GM19452 (cell line): ENCODE measurements around the gene LEKR1.
"Not testable (repeated sequence)": the region's sequence is repeated elsewhere in the genome, so short reads cannot be mapped to it uniquely, and the experiment has no call there.

ENCODE experiments used
- ATAC-seq: cut with Tn5 transposase; IDR thresholded peaks from one replicate; pipeline ENCODE4 v1.9.1; 2021; ENCODE audit not compliant: unreplicated experiment

LEKR1 gene

DNA sequence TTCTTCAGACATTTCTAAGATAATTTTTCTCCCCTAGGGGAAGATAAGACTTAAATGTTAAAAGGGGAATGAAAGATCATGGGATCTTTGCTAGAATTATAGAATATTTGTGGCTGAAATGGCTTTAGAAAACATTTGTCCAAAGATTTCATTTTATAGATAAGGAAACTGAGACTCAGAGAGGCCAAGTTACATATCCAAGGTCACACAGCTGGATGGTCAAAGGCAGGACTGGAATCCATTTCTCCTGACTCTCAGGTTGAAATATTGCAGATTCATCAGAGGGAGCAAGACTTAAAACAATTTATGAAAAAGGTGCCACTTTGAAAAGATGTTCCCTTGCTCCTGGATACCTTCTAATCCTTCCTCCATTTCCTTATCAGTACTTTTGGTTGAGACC lies 19.5 kb upstream of the LEKR1 start:
- no peak for ATAC-seq

GRCh38 chr3:156808025-156808424 lies 18.1 kb upstream of the LEKR1 start:
- ATAC-seq = no peak

DNA sequence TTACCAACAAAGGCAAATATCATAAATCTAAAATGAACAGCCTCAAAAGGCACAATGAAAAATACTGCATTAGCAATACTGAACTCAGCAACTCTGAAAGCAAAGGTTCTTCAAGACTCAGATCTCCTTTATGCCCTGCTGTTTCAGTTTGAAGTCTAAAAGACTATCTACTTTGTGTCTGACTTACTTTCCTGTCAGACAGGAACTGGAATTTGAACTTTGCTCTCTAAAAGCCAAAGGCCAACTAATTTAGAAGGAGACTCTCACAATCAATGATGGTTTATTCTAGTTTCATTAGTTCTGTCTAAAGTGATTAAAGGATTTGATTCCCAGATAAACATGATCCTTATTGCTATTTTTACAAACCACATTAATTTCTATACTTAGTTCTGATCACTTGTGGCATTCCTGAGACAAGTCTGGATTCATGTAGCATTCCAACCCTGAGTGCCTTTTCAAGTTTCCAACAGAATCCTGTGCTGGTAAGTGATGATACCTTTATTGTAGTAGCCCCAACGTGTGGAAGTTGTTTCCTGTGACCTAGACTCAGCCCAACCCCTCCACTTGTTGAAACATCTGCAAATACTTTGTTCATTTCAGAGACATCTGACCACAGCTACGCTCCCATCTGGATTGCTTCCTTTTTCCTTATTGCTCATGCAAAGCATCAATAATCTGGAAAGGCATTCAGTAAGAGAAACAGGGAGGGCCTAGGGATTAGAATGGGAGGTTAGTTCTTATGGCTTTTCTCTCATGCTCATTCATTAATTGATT lies 14.9 kb upstream of the LEKR1 start:
- no peak for ATAC-seq

DNA sequence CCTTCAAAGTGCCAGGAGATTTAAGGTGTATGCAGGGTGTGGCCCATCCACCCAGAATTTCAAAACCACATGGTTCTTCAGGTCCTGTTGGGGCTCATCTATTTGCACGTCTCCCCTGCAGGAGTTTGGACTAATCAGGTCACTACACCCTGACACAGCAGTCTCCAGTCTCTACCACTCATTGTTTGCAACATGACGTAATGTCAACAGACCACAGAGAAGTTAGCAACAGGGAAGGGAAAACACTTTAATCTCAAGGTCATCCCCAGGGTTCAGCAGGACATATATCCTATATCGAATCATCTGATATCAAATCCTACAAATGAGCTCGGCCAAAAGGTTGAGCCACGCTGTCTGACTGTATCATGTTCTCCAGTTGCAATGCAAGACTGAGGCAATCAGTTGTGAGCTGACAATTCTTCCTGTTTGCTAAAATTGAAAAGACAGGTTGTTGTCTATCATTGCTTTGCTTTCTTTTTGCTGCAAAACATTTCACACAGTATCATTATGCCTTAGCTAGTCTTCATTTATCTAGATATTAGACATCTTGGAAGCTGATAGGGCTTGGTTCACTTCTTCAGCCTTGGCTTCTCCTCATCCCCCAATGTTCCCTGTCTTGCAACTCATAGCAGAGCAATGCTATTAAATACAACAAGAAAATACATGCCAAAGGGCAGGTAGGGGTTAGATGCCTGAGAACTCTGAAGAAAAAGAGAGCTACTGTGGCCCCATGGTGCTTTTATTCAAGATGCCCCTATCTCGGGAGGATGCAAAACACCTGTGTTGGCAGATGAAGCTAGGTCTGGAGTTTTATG lies 13.4 kb upstream of the LEKR1 start:
- ATAC-seq = no peak

DNA sequence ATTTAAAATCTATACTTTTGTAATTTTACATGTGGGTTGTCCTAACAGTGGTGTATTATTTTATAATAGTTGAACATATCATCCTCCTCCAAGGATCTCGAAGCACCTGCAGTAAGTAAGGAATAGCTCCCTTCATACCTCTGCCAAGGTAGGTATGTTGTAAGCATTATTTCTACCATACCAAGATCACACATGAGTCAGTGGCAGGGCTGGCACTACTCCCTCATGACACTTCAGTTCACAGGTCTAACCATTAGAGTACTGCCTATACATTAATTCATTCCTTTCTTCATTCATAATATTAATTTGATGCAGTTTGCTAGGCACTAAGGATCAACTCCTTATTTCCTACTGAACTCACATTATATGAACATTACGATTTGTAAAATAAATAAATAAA lies 11.9 kb upstream of the LEKR1 start:
- no peak for ATAC-seq

GRCh38 chr3:156816091-156816793 lies 9.9 kb upstream of the LEKR1 start:
- peak; percentile 28 for ATAC-seq

- peak; percentile 69 for ATAC-seq
Observed at GRCh38 chr3:156816794-156817645, 9.1 kb upstream of the LEKR1 start.

DNA sequence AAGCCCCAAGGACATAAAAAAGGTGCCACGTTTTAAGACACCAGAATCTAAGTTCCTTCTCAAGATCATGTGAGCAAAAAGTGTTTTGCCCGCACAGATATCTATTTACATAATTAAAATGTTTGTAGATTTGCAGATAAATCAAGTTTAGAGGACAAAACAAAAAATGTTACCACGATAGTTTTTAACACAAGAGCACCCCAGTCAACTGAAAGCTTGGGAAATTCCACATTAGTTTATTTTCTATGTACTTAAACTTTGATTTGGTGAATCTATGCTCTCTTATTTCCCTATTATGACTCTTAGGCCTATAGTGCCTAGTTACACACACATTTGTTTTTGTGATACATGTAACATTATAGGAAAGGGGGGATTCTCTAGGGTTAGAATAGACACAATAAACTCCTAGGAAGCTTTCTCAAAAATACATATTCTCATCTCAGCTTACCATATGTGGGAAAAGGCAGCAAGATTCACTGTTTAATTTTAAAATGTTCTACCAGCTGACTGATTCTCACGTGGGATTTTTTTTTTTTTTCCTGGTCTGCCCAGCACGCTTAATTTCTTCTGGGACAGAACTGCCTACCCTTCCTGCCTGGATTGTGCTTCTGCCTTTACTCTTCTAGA lies 8.4 kb upstream of the LEKR1 start:
- ATAC-seq = no peak

DNA sequence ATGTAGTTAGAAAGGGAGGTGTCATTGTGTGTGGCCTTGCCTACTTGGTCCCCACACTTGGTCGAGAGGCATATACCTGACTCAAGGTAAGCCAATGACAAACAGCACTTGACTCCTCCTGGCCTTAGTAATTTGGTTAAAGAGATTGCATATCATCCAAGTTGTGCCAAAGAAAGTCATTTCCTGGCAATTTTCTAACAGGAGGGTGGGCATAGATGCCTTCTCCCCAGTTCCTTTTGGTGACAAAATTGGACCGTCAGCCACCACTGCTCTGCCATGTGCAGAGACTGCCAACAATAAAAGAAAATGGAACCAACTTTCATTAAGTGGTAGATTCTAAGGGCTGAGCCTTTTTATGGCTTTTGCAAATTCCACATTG lies 7.9 kb upstream of the LEKR1 start:
- ATAC-seq = no peak

GRCh38 chr3:156818890-156819289 lies 7.3 kb upstream of the LEKR1 start:
- no peak for ATAC-seq

DNA sequence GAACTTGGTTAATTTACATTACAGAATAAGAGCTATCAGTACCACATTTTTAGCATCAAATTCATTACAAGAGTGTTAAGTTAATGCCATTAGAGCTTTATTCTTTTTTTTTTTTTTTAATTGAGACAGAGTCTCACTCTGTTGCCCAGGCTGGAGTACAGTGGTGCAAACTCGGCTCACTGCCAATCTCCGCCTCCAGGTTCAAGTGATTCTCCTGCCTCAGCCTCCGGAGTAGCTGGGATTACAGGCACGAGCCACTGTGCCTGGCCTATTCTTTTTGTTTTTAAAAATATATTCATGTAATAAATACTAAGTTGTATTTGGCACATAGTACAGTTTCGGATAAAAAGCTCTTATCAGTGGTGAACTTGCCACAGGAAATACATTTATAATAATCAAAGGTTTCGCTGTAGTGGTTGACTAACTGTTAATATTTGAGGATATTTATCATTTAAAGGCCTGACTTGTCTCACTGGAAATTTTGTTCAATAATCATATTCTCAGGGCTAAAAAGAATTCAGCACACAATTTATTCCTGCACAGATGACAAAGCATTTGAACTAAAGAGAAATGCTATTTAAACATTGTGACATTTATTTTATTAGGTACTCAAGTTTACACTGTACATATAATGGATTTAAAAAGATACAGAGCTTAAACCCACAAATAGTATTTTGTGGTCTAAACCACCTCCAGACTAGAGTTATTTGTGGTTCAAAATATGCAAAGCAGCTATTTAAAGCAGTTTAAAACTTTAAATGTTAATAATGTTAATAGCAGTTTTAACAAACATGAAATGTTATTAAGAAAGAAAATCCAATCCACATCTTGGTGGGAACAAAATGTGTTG lies 6.1 kb upstream of the LEKR1 start:
- peak; percentile 17 for ATAC-seq

DNA sequence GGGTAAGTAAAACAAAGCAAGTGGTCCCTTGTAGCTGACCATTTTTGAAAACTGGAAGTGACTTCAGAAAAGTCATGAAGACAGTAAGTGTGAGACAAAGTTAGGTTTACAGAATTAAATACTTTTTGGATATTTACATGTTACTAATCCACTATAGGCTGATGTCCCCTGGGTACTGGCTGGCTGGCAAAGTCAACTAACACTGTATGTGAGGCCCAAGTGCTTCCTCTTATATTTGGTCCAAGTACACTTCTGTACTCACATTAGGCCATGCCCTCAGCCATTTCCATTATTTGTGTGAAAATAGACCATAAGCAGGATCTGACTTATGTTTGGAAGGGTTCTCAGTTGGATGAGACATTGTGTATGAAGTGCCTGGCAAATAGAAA lies 5.5 kb upstream of the LEKR1 start:
- ATAC-seq = no peak

- ATAC-seq = not testable (repeated sequence)
Observed at GRCh38 chr3:156822626-156823260, 3.4 kb upstream of the LEKR1 start.

DNA sequence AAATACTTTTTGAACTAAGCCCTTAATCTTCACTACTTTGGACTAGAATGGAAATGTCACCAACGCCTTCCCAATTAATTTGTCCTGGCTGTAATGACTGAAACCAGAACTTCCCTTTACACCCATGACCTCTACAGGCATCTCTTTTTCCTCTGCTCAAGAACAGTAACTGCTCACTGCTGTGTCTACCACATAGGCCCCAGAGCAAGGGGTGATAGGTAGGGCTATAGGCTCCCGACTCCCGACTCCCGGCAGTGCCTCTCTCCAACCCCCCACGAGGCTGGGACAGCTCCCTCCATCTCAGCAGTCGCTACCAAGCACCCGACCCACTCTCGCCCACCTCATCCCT lies 384 bp upstream of the LEKR1 start:
- peak; percentile 46 for ATAC-seq

- ATAC-seq = no peak
Observed at GRCh38 chr3:156826896-156827882, 1.0 kb downstream of the LEKR1 start.

DNA sequence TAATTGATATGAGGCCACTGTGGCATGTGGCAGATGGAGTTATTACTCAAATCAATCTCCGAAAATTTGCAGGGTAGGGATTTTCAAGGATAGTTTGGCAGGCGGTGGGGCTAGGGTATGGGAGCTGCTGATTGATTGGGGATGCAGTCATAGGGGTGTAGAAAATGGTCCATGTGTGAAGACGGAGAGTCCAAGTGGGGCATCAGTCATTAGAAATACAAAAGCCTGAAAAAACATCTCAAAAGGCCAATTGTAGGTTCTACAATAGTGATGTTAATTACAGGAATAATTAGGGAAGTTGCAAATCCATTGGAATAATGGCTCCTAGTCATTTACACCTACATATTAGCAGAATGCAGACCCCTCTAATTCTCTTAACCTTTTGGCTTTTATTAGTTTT lies 4.9 kb downstream of the LEKR1 start:
- ATAC-seq = no peak

GRCh38 chr3:156834435-156834834 lies 8.3 kb downstream of the LEKR1 start:
- no peak for ATAC-seq

- ATAC-seq = no peak
Observed at GRCh38 chr3:156834962-156835535, 8.9 kb downstream of the LEKR1 start.
